Keratinocyte (primary cell): Measurements from ENCODE around the gene ZNF487.

Experiments
- CTCF ChIP-seq, 3 experiments: IDR thresholded peaks in 1 of 3; conservative IDR thresholded peaks in 1 of 3; optimal IDR thresholded peaks in 1 of 3; 2 replicates in 2 of 3; 3 replicates in 1 of 3; pipeline versions ENCODE3 to v1.5.1; 2011; ENCODE audit warnings: low read length in 3 of 3, mild to moderate bottlenecking in 3 of 3, moderate library complexity in 2 of 3, control low read depth in 1 of 3, inconsistent platforms in 1 of 3; ENCODE audit not compliant: insufficient read depth in 2 of 3; ENCODE audit errors: extremely low read depth in 1 of 3
- EZH2 ChIP-seq: IDR thresholded peaks from one replicate; pipeline ENCODE4 v1.6.1; 2012; ENCODE audit warnings: inconsistent platforms, mild to moderate bottlenecking, low read length, moderate library complexity

GRCh38 chr10:43393606-43394360 lies 43.1 kb upstream of the ZNF487 start:
- TF ChIP-seq EZH2 (no peak), CTCF (optimal IDR thresholded peaks at IDR 0.05 in 1 of 3, IDR thresholded peaks at IDR 0.05 in 1 of 3, conservative IDR thresholded peaks at IDR 0.05 in 1 of 3; ENCODE audit: extremely low read depth in 1 of 3, insufficient read depth in 2 of 3, low read length in 3 of 3) (no peak)
